GM19023 (cell line): ENCODE measurements around the gene DRGX.

Experiments used
- ATAC-seq: cut with Tn5 transposase; IDR thresholded peaks from one replicate; pipeline ENCODE4 v1.9.1; 2021; ENCODE audit warnings: mild to moderate bottlenecking, moderate library complexity; ENCODE audit not compliant: unreplicated experiment

The DRGX gene

DNA sequence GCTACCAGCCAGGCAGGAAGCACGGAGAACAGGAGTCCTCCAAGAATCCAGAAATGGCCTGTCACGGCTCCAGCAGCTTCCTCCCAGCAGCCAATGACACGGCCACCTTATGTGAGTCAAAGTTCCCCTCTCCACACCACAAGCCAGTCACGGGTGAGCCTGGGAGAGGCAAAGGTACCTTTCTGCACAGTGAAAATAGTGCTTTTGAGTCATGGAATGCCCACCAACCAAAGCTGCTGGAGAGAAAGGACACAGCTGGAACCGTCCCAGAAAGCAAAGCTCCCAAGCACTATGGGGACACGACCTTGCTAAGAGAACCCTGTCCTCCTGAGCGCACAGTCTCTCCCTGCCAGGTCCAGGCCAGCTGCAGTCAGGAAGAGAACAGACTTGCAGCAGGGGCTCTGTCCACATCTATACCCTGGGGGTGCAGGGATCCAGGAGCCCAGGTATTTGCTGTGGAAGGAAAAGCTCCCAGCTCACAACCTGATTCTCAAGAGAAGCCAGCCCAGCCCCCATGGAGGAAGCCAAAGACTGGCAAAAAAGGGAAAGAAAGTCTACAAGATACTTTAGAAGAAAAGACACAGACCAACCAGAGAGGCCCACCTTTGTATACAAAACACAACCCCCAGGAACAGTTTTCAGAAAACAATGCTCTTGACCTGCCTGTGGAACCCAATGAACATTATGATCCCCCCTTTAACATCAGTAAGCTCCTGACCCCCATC is 72.6 kb downstream of the DRGX start:
- ATAC-seq = no peak

DNA sequence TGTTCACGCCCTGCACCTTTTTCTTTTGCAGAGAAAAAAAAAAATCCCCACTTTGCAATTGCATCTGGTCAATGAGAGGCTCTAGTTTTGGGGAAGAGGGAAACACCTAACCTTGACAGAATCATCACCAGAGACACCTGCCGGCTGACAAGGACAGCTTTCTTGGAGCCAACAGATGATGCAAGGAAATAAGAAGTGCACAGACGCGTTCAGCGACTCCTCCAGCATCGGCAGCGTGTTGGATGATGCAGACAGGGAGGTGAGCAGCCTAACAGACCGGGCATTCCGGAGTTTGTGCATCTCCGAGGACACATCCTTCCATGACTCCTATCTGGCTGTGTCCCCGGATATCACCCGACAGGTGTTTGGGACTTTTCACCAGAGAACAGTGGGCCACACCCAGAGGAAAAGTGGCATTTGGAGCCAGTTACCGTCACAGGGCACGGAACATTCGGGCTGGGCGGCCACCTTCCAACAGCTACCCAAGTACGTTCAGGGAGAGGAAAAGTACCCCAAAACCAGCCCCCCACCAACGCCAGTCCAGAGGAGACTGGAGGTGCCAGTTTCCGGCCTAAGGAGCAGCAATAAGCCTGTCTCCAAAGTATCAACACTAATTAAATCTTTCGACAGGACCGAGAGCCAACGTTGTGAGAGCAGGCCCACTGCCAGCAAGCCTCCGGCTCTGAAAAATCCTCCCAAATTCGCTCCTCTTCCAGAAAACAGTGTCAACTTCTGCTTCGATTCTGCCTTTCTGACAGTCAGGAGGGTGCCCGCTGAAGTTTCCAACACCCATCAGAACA is 73.3 kb downstream of the DRGX start:
- no peak for ATAC-seq

DNA sequence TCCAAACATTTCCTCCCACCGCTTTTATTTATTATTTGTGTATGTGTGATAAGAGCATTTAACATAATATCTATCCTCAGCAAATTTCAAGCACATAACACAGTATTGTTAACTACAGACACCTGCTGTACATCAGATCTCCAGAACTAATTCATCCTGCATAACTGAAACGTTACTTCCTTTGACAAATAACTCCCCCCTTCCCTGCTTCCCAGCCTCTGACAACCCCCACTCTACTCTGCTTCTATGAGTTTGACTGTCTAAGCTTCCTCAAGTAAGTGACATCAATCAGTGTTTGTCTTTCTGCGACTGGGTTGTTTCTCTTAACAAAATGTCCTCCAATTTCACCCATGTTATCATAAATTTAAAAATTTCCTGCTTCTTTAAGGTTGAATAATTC is 74.9 kb downstream of the DRGX start:
- no peak for ATAC-seq

DNA sequence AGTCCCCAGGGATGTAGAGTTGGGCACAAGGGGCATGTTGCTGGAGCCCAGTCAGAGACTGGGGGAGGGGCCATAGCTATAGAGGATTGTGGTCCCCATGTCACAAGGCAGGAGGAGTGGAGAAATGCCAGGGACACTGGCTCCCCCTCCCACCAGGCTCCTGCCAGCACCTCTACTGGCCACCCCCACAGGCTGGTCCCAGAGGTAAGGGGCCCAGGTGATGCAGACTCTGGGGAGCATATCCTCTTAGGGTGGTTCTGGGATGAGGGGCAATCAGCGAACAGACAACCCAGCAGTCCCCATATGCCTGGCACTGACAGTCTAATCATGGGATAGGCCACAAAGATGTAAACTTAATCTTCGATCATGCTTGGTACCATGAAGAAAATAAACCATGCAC is 75.7 kb downstream of the DRGX start:
- ATAC-seq = no peak

DNA sequence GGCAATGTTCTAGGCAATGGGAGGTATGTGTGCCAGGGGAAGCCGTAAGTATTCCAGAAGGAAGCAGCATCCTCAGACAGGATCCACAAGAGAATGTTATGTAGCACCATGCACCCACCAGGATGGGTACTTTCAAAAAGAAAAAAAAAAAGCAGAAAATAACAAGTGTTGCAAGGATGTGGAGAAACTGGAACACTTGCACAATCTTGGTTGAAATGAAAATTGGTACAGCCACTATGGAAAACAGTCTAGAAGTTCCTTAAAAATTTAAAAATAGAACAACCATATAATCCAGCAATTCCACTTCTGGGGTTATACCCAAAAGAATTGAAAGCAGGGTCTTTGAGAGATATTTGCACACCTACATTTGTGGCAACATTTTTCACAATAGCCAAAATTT is 76.7 kb downstream of the DRGX start:
- no peak for ATAC-seq

DNA sequence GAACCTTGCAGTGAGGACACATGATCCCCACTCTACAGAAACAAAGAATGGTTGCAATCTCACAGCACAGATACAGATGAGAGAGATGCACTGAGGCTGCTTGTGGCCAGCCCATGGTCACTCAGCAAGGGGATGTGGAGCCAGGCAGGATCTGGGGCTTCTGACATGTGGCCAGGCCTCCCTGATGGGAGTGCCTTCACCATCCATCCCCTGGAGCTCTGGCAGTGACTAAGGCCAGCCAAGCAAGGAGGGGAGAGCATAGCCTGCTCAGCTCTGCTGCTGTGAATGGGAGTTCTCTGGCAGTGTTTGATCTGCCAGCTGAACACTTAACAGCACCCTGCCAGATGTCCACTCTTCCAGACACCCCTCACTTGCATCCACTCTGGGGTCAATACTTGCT is 77.1 kb downstream of the DRGX start:
- ATAC-seq = no peak

DNA sequence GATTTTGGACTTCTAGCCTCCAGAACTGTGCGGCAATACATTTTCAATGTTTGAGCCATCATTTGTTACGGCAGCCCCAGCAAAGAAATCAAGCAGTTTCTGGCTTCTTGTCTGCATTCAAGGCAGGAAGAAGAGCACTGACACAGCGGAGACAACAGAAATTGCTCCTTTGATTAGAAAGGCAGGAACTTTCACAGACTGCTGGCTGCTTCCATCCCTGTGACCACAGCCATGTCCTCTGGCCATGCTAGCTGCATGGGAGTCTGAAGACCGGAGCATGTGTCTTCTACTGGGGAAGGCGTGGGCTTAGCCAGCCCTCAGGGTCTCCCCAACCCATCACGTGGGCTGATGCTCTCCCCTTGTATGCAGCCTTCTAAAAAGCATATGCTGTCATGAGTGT is 77.9 kb downstream of the DRGX start:
- no peak for ATAC-seq

DNA sequence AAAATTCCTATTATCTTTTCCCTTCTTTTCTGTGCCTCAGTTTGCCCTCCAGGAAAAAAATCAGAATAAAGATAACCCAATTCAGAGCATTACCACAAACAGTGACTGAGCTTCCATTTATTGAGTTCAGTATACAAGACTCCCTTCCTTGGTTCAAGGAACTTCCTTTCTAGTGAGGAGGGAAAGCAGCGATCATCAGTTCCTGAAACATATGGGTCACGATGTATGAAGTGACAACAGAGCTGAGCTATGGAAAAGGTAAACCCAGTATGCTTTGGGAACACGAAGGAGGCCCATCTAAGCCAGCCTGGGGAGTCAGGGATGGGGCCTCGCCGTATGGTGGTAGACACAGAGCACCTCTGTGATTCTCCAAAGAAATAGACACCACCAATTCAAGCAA is 81.1 kb downstream of the DRGX start:
- no peak for ATAC-seq
